Measurements from ENCODE around the gene SNAI3. TPM values are rescaled to one million over a fixed set of nuclear protein-coding genes. Genes with fewer than 3 reads are reported as not detected.

SNAI3 gene
- total and polyA plus RNA-seq, 2 of the 4 experiments (the other 2 are of a cell fraction), result 0.21 TPM; not detected in 1

GRCh38 chr16:88723911-88724310, 37.6 kb upstream of the SNAI3 start:
- 94% methylated on average over 10 of the region's 17 CpGs; no CpG with 5 or more reads in 1 of the 2 experiments for WGBS, 2 experiments (ENCODE audit: extremely low coverage in 2 of 2, insufficient read length in 1 of 2)
- ATAC-seq (ENCODE audit: low read depth) (no peak), DNase-seq (no peak)
- no peak overlapping the region for H4K5ac ChIP-seq (ENCODE audit: low read depth, low read length)
- peak overlapping the region; percentile 43 for H2AFZ ChIP-seq (replicated peaks; ENCODE audit: low read length, poor library complexity)
- no peak overlapping the region for H3K4ac ChIP-seq (ENCODE audit: low read depth, low read length)
- no peak overlapping the region for H3K23ac ChIP-seq (ENCODE audit: low read depth, low read length)
- no peaks in the 10 kb centered on the region for H3K4me1 ChIP-seq (ENCODE audit: control insufficient read depth, insufficient read depth, low read length)
- in situ Hi-C loops (cut with MboI; ENCODE audit: low sequenced_read_pairs) (no loop called here), intact Hi-C loops (cut with micrococcal nuclease) (no loop called here), dilution Hi-C loops (cut with HindIII; ENCODE audit: low sequenced_read_pairs, unreplicated experiment) (no loop called here)
- H4K20me1 ChIP-seq (ENCODE audit: insufficient read depth, low read length), result peaks cover 7% of the 10 kb centered on the region
- no peak overlapping the region for H3K9ac ChIP-seq (ENCODE audit: low read depth, low read length)
- no peak overlapping the region for H4K8ac ChIP-seq (ENCODE audit: low read depth in 2 of 2, low read length in 2 of 2)
- no TSS peak for BruUV-seq (replicated peaks)
- no peak overlapping the region for H3K14ac ChIP-seq (replicated peaks; ENCODE audit: low read depth, low read length)
- ChIA-PET POLR2A (ENCODE audit: unreplicated experiment) (no interaction called here), CTCF (interaction anchor here (0.7 kb wide), 1 partner anchor 9 kb away, joined by 6 read pairs; no protein-coding TSS in a partner anchor)
- H3K9me3 ChIP-seq (ENCODE audit: control insufficient read depth, insufficient read depth, low read length), result no peaks in the 10 kb centered on the region
- H3K27me3 ChIP-seq (ENCODE audit: control insufficient read depth, insufficient read depth, low read length), result no peaks in the 10 kb centered on the region
- no peak overlapping the region for H3K4me3 ChIP-seq (ENCODE audit: insufficient read depth, low read depth, low read length)
- TF ChIP-seq POLR2A (IDR thresholded peaks at IDR 0.05; ENCODE audit: low read depth, low read length), result no peak
- no peak for TF ChIP-seq CHD1 (IDR thresholded peaks at IDR 0.05; ENCODE audit: low read depth, low read length)
- no peak for TF ChIP-seq USF2 (IDR thresholded peaks at IDR 0.05; ENCODE audit: low read depth, low read length)
- no peak for TF ChIP-seq BHLHE40 (IDR thresholded peaks at IDR 0.05; ENCODE audit: low read depth, low read length)
- TF ChIP-seq MAZ (IDR thresholded peaks at IDR 0.05; ENCODE audit: borderline replicate concordance, low read depth, low read length), result no peak
- TF ChIP-seq CEBPB (IDR thresholded peaks at IDR 0.05; ENCODE audit: low read depth, low read length), result no peak
- no peak for TF ChIP-seq ELK1 (IDR thresholded peaks at IDR 0.05; ENCODE audit: borderline replicate concordance, low read depth, low read length)
- no peak for TF ChIP-seq NFE2L2 (IDR thresholded peaks at IDR 0.05; ENCODE audit: low read depth, low read length)
- no peak for TF ChIP-seq MAFK (IDR thresholded peaks at IDR 0.05; ENCODE audit: low read depth, low read length)
- no peak for TF ChIP-seq FOS (IDR thresholded peaks at IDR 0.05; ENCODE audit: low read depth, low read length)
- no peak for TF ChIP-seq MXI1 (IDR thresholded peaks at IDR 0.05; ENCODE audit: borderline replicate concordance, low read depth, low read length)
- peaks cover 0 to 12% of the 10 kb centered on the region in 2 experiments; a peak in 3 of 4 replicates for H3K79me1 ChIP-seq (ENCODE audit: low read depth in 1 of 2, low read length in 2 of 2)
- no peak overlapping the region for H2BK5ac ChIP-seq (ENCODE audit: low read depth, low read length, poor library complexity, severe bottlenecking)
- no peak overlapping the region for H3K4me2 ChIP-seq (ENCODE audit: low read depth, low read length)
- H2BK120ac ChIP-seq (ENCODE audit: low read depth, low read length), result no peak overlapping the region
- no peak overlapping the region for H2AK9ac ChIP-seq (replicated peaks; ENCODE audit: low read depth, low read length, poor library complexity)
- H2BK15ac ChIP-seq (ENCODE audit: low read depth, low read length), result no peak overlapping the region
- H3K18ac ChIP-seq (ENCODE audit: low read depth, low read length), result no peak overlapping the region
- no peaks in the 10 kb centered on the region for H3K9me1 ChIP-seq (ENCODE audit: insufficient read depth, low read length)
- H4K91ac ChIP-seq (ENCODE audit: insufficient read depth, low read depth, low read length), result no peak overlapping the region
- no peak overlapping the region for H2AK5ac ChIP-seq (ENCODE audit: low read depth, low read length)
- H3K27ac ChIP-seq (ENCODE audit: insufficient read depth, low read length), result no peak overlapping the region
- H2BK20ac ChIP-seq (ENCODE audit: low read depth, low read length), result no peak overlapping the region
- H3K36me3 ChIP-seq (ENCODE audit: control insufficient read depth, insufficient read depth, low read length), result peaks cover 88% of the 10 kb centered on the region
- H3K56ac ChIP-seq (ENCODE audit: extremely low read depth, insufficient read depth, low read length), result no peak overlapping the region

Measured in IMR-90 (cell line).